A549 treated with Mapracorat at 1 μM for 4 hours (cell line): ENCODE results near the gene RILPL2. TPM values are rescaled to one million over a fixed set of nuclear protein-coding genes. Genes with fewer than 3 reads are reported as not detected.

Experiments used
- total RNA-seq: library from RNA; stranded (reverse); fragments of 200-300 nt; extraction: Qiagen RNA extraction; gene quantifications from 5 replicates; pipeline ENCODE4 v1.2.3, GENCODE V29; 2022

Gene RILPL2, protein sequence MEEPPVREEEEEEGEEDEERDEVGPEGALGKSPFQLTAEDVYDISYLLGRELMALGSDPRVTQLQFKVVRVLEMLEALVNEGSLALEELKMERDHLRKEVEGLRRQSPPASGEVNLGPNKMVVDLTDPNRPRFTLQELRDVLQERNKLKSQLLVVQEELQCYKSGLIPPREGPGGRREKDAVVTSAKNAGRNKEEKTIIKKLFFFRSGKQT
- total RNA-seq = 1.5 to 2.0 TPM (median 1.6 TPM) in 5 replicates

DNA sequence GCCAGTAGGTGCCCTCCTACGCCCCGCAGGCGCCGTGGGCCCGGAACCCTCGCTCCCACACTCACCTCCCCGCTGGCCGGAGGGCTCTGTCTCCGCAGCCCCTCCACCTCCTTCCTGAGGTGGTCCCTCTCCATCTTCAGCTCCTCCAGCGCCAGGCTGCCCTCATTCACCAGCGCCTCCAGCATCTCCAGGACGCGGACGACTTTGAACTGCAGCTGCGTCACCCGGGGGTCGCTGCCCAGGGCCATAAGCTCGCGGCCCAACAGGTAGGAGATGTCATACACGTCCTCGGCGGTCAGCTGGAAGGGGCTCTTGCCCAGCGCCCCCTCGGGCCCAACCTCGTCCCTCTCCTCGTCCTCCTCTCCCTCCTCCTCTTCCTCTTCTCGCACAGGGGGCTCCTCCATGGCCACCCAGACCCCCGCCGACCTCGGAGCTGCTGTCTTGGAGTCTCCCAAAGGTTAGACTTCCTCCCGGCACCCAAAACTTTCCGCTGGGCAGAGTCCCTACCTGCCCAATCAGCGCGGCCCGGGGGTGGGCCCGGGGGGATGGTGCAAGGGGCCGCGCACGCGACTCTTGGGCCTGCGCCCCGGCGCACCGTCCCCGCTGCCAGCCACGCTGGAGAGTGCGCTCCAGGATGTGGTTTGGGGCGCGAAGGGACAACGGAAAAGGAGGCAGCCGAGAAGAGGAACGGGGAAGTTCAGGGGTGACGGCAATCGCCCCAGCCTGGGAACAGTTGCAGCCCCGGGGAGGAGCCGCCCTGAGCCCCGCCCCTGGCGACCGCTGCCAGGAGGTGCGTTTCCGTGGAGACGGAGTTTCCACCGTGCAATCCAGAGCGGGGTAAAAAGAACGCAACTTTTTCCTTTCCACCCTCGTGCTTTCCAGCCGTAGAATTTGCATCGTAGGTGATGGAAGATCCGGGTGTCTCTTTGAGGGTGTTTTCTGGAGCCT, at the start of gene RILPL2:
Gene RILPL2, minus strand, starts transcription at position 668 of the 948 bp plus-strand sequence. Its CDS starts 264 bp downstream, at position 404.

DNA sequence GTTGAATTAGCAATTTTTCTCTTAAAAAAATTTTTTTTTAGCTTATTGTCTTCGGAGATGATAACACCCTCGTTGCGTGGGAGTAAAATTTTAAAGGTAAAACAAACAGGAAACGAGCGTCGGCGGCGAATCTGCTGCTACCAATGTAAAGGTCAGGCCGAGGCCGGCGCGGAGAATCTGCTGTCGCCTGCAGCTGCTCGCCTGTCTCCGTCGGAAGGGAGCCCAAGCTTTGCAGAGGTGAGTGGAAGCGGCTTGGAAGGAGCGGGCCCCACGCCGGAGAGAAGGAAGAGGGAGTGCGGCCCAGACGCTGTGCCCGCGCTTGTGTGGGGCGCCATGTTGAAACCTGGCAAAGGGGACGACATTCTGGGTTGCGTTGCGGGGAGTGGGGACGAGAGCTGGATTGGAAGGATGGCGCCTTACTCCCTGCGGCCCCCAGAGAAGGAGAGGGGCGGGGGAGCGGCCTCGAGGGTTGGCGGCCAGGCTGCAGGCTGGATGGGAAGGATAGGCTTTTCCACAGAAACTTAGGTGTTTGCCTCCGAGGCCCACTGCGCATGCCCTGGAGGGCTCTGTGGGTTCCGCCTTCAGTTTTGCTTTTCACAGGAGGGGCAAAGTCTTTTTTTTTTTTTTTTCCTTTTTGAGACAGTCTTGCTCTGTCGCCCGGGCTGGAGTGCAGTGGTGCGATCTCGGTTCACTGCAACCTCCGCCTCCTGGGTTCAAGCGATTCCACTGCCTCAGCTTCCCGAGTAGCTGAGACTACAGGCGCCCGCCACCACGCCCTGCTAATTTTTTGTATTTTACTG, 21.7 kb upstream of the RILPL2 start, which contains the start of gene SNRNP35:
Gene SNRNP35, plus strand, starts transcription at position 160 of the 800 bp plus-strand sequence. CDS start 7,402 bp downstream, outside the sequence.

Other genes starting within 250 kb of the RILPL2 start
- gene MPHOSPH9, start 203.5 kb downstream of the RILPL2 start, total RNA-seq = 17.3 to 24.4 TPM (median 21.4 TPM) in 5 replicates
- 13.4 to 17.6 TPM (median 17.0 TPM) in 5 replicates for gene MTRFR, start 203.2 kb downstream of the RILPL2 start, total RNA-seq
- gene CDK2AP1, start 164.8 kb downstream of the RILPL2 start, total RNA-seq = 106 to 183 TPM (median 158 TPM) in 5 replicates
- 17.6 to 28.0 TPM (median 22.2 TPM) in 5 replicates for gene SBNO1, start 71.8 kb downstream of the RILPL2 start, total RNA-seq
- 50.2 to 54.8 TPM (median 53.6 TPM) in 5 replicates for gene KMT5A, start 52.6 kb downstream of the RILPL2 start, total RNA-seq
- 16.8 to 21.8 TPM (median 19.8 TPM) in 5 replicates for gene SNRNP35, start 21.5 kb upstream of the RILPL2 start, total RNA-seq
- gene RILPL1, start 97.0 kb upstream of the RILPL2 start, total RNA-seq = 10.1 to 14.6 TPM (median 11.1 TPM) in 5 replicates
- 168 to 201 TPM (median 187 TPM) in 5 replicates for gene TMED2, start 147.9 kb upstream of the RILPL2 start, total RNA-seq
- gene DDX55, start 165.4 kb upstream of the RILPL2 start, total RNA-seq = 27.6 to 31.7 TPM (median 30.1 TPM) in 5 replicates
- gene EIF2B1, start 197.0 kb upstream of the RILPL2 start, total RNA-seq = 29.4 to 35.4 TPM (median 33.7 TPM) in 5 replicates
- 22.4 to 39.1 TPM (median 28.0 TPM) in 5 replicates for gene GTF2H3, start 197.1 kb upstream of the RILPL2 start, total RNA-seq
- gene TCTN2, start 234.4 kb upstream of the RILPL2 start, total RNA-seq = 11.7 to 13.9 TPM (median 13.5 TPM) in 5 replicates